ENCODE measurements around the gene NKAIN2. TPM values are rescaled to one million over a fixed set of nuclear protein-coding genes. Genes with fewer than 3 reads are reported as not detected.

Gene NKAIN2
- polyA plus RNA-seq, 1 donor (not counting 4 experiments of a cell fraction or from before 2014, with no cell fraction given), result 0.13 TPM

DNA sequence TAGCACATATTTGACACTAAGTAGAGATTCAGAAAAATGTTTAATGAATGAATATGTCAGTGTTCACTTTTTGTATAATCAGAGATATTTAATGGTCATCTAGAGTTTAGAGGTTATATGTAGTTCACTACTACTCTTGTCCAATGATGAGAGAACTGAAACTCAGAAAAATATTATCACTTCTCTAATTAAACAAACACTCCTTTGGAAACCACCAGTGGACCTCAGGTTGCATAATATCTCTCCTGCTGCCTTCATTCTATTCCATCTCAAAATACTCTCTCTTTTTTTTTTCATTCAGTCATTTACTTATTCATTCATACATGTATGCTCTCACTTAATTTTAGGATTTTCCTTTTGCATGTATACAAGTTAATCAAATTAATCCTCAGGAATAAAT is 735.4 kb downstream of the NKAIN2 start:
- H3K79me2 ChIP-seq (ENCODE audit: control insufficient read depth, insufficient read depth, low read length), result no peaks in the 10 kb centered on the region
- H3K4me3 ChIP-seq (ENCODE audit: control insufficient read depth in 2 of 3, extremely low read depth in 1 of 3, insufficient read depth in 2 of 3, low read depth in 1 of 3, low read length in 3 of 3), result no peak overlapping the region
- no peak overlapping the region for H3K27ac ChIP-seq (ENCODE audit: control insufficient read depth, insufficient read depth, low read length)
- FAIRE-seq (no peak), DNase-seq (ENCODE audit: low read depth, low spot score) (no peak)
- dilution Hi-C loops (cut with MboI; ENCODE audit: extremely low pct_ligation_motif_present, low sequenced_read_pairs), result no loop called here
- no peaks in the 10 kb centered on the region for H3K9me3 ChIP-seq (ENCODE audit: control insufficient read depth, low read depth, low read length)
- no peaks in the 10 kb centered on the region for H3K4me1 ChIP-seq (ENCODE audit: control insufficient read depth, extremely low read depth, insufficient read depth, low read length)
- no peaks in the 10 kb centered on the region for H3K27me3 ChIP-seq (ENCODE audit: control insufficient read depth, extremely low read depth, insufficient read depth, low read length)
- no peaks in the 10 kb centered on the region for H4K20me1 ChIP-seq (ENCODE audit: control insufficient read depth, extremely low read depth, insufficient read depth, low read length)
- H3K9me1 ChIP-seq (ENCODE audit: control insufficient read depth, extremely low read depth, insufficient read depth, low read length), result no peaks in the 10 kb centered on the region
- no peak overlapping the region for H2AFZ ChIP-seq (ENCODE audit: control insufficient read depth, low read length)
- no peak overlapping the region for H3K9ac ChIP-seq (ENCODE audit: control insufficient read depth, extremely low read depth, insufficient read depth, low read length)
- TF ChIP-seq, protein P1, sequence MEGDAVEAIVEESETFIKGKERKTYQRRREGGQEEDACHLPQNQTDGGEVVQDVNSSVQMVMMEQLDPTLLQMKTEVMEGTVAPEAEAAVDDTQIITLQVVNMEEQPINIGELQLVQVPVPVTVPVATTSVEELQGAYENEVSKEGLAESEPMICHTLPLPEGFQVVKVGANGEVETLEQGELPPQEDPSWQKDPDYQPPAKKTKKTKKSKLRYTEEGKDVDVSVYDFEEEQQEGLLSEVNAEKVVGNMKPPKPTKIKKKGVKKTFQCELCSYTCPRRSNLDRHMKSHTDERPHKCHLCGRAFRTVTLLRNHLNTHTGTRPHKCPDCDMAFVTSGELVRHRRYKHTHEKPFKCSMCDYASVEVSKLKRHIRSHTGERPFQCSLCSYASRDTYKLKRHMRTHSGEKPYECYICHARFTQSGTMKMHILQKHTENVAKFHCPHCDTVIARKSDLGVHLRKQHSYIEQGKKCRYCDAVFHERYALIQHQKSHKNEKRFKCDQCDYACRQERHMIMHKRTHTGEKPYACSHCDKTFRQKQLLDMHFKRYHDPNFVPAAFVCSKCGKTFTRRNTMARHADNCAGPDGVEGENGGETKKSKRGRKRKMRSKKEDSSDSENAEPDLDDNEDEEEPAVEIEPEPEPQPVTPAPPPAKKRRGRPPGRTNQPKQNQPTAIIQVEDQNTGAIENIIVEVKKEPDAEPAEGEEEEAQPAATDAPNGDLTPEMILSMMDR (optimal IDR thresholded peaks at IDR 0.05 in 1 of 3, IDR thresholded peaks at IDR 0.05 in 1 of 3, conservative IDR thresholded peaks at IDR 0.05 in 1 of 3; ENCODE audit: extremely low read depth in 1 of 3, insufficient read depth in 2 of 3, low read length in 3 of 3), result no peak
- no peak for TF ChIP-seq EZH2 (IDR thresholded peaks at IDR 0.05; ENCODE audit: low read length)
- no peaks in the 10 kb centered on the region for H3K36me3 ChIP-seq (ENCODE audit: control insufficient read depth in 2 of 2, extremely low read depth in 1 of 2, insufficient read depth in 2 of 2, low read length in 2 of 2)
- H3K4me2 ChIP-seq (ENCODE audit: control insufficient read depth, extremely low read depth, insufficient read depth, low read depth, low read length), result no peak overlapping the region

DNA sequence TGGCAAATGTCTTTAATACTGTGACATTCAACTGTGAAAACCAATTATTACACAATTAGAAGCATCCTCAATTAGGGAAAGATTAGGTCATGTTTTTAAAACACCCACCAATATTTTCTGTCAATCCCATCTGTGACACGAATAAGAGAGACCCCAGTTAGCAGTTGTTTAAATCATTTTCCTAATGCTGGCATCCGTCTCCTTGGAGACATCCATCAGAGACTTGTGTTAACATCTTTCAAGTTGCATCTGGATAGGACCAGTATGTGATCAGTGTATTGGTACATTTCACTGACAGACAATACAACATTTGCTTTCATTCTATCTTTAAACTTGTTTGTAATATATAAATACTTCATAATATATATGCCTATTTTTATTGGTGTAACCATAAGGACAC is 737.9 kb downstream of the NKAIN2 start:
- FAIRE-seq, result no peak
- H3K4me1 ChIP-seq (ENCODE audit: control insufficient read depth, extremely low read depth, insufficient read depth, low read length), result no peaks in the 10 kb centered on the region
- H2AFZ ChIP-seq (ENCODE audit: control insufficient read depth, low read length), result no peak overlapping the region
- no peak for TF ChIP-seq EZH2 (IDR thresholded peaks at IDR 0.05; ENCODE audit: low read length)
- TF ChIP-seq, protein P1 (optimal IDR thresholded peaks at IDR 0.05 in 1 of 3, IDR thresholded peaks at IDR 0.05 in 1 of 3, conservative IDR thresholded peaks at IDR 0.05 in 1 of 3; ENCODE audit: extremely low read depth in 1 of 3, insufficient read depth in 2 of 3, low read length in 3 of 3), result no peak
- no peaks in the 10 kb centered on the region for H3K79me2 ChIP-seq (ENCODE audit: control insufficient read depth, insufficient read depth, low read length)
- no peaks in the 10 kb centered on the region for H3K36me3 ChIP-seq (ENCODE audit: control insufficient read depth in 2 of 2, extremely low read depth in 1 of 2, insufficient read depth in 2 of 2, low read length in 2 of 2)
- no peaks in the 10 kb centered on the region for H4K20me1 ChIP-seq (ENCODE audit: control insufficient read depth, extremely low read depth, insufficient read depth, low read length)
- DNase-seq (ENCODE audit: low read depth, low spot score), result no peak
- no peak overlapping the region for H3K9ac ChIP-seq (ENCODE audit: control insufficient read depth, extremely low read depth, insufficient read depth, low read length)
- H3K9me1 ChIP-seq (ENCODE audit: control insufficient read depth, extremely low read depth, insufficient read depth, low read length), result no peaks in the 10 kb centered on the region
- H3K4me3 ChIP-seq (ENCODE audit: control insufficient read depth in 2 of 3, extremely low read depth in 1 of 3, insufficient read depth in 2 of 3, low read depth in 1 of 3, low read length in 3 of 3), result no peak overlapping the region
- dilution Hi-C loops (cut with MboI; ENCODE audit: extremely low pct_ligation_motif_present, low sequenced_read_pairs), result no loop called here
- no peaks in the 10 kb centered on the region for H3K9me3 ChIP-seq (ENCODE audit: control insufficient read depth, low read depth, low read length)
- H3K27ac ChIP-seq (ENCODE audit: control insufficient read depth, insufficient read depth, low read length), result no peak overlapping the region
- no peak overlapping the region for H3K4me2 ChIP-seq (ENCODE audit: control insufficient read depth, extremely low read depth, insufficient read depth, low read depth, low read length)
- no peaks in the 10 kb centered on the region for H3K27me3 ChIP-seq (ENCODE audit: control insufficient read depth, extremely low read depth, insufficient read depth, low read length)
